Stimulated activated naive B cell treated with anti-CD40 and anti-IgM and Interleukin-4, amounts not matched to agents 10 μg/mL and 1 μg/mL and 100 μg/mL, for 72 hours (primary cell): ENCODE results near the gene ATP6V1G1.
A peak's percentile ranks its signal among the peaks of the same experiment; 100 is the strongest.

ENCODE experiments used
- ATAC-seq, 2 donors: fragments of 150-1000 bp; cut with Tn5 transposase; replicated peaks; 2 replicates each; pipeline ENCODE4 v1.10.0; 2021; ENCODE audit warnings: moderate library complexity in 1 of 2
- DNase-seq: peaks from one replicate; pipeline ENCODE4 v3.0.0; 2021
- H3K27ac Mint-ChIP-seq: one replicate; pipeline ENCODE4 v1.8.0; 2022; ENCODE audit warnings: mild to moderate bottlenecking, mixed read lengths
- H3K27me3 Mint-ChIP-seq, 2 donors: one replicate each; pipeline ENCODE4 v1.8.0; 2022; ENCODE audit warnings: mixed read lengths in 2 of 2
- H3K36me3 Mint-ChIP-seq, 2 donors: one replicate each; pipeline ENCODE4 v1.8.0; 2022; ENCODE audit warnings: mixed read lengths in 2 of 2, mild to moderate bottlenecking in 1 of 2
- H3K4me1 Mint-ChIP-seq, 2 donors: one replicate each; pipeline ENCODE4 v1.8.0; 2022; ENCODE audit warnings: mixed read lengths in 2 of 2, mild to moderate bottlenecking in 1 of 2
- H3K4me3 Mint-ChIP-seq, 2 donors: one replicate each; pipeline ENCODE4 v1.8.0; 2022; ENCODE audit warnings: mild to moderate bottlenecking in 2 of 2, mixed read lengths in 2 of 2, moderate library complexity in 1 of 2
- H3K9me3 Mint-ChIP-seq, 2 donors: one replicate each; pipeline ENCODE4 v1.8.0; 2022; ENCODE audit warnings: mixed read lengths in 2 of 2, mild to moderate bottlenecking in 1 of 2

The ATP6V1G1 gene

DNA sequence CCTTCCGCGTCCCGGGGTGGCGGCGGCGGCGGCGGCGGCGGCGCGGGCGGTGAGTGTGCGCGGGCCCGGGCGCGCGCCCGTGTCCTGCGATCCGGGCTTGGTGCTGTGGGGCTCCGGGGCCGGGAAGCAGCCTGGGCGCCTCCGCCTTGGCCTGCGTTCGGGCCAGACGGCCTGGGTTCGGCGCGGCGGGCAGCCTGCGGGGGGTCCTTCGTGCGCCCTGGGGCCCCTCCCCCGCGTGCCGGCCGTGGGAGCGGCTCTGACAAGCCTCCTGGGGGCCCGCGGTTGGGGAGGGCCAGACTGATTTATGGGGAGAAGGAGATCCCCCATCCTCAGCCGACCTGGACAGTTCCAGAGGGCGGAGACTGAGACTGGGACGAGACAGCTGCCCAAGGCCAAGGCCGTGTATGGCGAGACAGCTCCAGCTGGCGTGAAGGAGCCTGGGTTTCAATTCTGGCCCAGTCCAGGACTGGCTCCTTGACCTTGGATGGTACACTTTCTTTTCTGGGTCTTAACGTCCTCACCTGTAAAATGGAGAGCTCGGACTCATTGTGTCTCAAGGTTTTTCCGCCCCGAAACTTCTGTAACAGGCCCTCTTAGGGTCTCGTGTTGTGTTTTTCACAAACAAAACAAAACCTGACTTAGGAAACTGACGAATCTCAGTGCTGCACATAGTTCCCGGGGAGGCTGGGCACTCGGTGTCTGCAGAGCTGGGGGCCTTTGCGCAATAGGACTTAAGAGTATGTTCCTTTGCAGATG, 24.1 kb downstream of the ATP6V1G1 start:
- Mint-ChIP-seq H3K36me3 (peaks cover 13 to 39% of the 10 kb centered on the region in 2 donors), H3K4me3 (peak overlapping the region; percentile 88 to 89), H3K9me3 (peaks cover 0 to 2% of the 10 kb centered on the region in 2 donors), H3K27me3 (no peaks in the 10 kb centered on the region), H3K4me1 (peaks cover 60 to 91% of the 10 kb centered on the region in 2 donors), H3K27ac (peak overlapping the region; percentile 88)
- ATAC-seq (peak; percentile 43 to 57), DNase-seq (peak; percentile 32)

DNA sequence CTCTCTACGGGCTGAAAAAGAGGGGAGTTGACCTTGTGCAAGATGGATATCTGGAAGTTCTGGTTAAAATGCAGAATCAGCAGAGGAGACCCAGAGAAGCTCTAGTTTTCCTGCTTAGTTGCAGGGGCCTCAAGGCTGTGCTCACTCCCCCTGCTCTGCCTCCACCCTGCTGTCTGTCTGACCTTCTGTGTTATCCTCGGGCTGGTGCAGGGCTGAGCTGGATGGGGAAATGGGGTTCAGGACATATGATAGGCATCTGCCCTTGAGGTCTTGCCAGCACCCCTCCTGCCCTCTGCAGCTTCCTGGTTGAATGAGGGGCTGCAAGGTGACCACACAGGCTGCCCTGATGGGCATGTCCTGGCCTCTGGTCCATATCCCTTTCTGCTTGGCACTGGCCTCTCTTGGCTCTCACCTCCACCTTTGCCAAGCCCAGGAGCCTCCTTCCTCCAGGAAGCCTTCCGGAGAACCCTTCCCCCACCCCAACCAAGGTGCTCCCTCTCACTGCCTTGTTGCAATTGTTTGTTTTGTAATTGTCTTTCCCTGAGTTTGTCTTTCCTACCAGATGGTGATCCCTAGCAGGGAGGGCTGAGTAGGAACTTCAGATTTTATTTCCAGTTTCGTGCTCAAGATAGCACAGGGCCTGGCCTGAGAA, 24.8 kb downstream of the ATP6V1G1 start:
- Mint-ChIP-seq H3K9me3 (peaks cover 0 to 2% of the 10 kb centered on the region in 2 donors), H3K36me3 (peaks cover 20 to 45% of the 10 kb centered on the region in 2 donors), H3K27me3 (no peaks in the 10 kb centered on the region), H3K27ac (peak overlapping the region; percentile 88), H3K4me3 (peak overlapping the region; percentile 88 to 89), H3K4me1 (peaks cover 61 to 91% of the 10 kb centered on the region in 2 donors)
- no peak for ATAC-seq
- no peak for DNase-seq

DNA sequence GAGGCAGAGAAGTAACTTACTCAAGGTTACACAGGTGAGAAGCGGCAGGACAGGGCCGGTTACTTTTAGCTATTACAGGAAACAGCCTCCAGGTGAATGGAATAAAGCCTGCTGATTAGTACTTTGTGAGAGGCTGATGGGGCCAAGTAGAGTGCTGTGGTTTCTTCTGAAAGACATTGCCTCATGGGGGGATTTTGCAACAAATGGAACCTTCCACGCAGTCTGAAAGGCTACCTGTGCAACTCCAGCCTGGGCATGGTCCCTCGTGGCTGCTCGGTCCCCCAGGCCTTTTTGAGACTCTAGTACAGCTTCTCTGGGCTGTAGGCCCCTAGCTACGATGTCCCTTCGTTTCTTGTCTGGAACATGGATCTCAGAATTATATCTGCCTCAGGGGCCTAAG, 25.5 kb downstream of the ATP6V1G1 start:
- Mint-ChIP-seq H3K9me3 (peaks cover 0 to 2% of the 10 kb centered on the region in 2 donors), H3K4me1 (peaks cover 55 to 87% of the 10 kb centered on the region in 2 donors), H3K4me3 (peak overlapping the region; percentile 88 to 89), H3K36me3 (peaks cover 20 to 47% of the 10 kb centered on the region in 2 donors), H3K27me3 (no peaks in the 10 kb centered on the region), H3K27ac (peak overlapping the region; percentile 88)
- DNase-seq, result no peak
- peak in 1 of 2 donors; percentile 11 for ATAC-seq

GRCh38 chr9:114613919-114614318, 26.4 kb downstream of the ATP6V1G1 start:
- Mint-ChIP-seq H3K4me3 (no peak overlapping the region), H3K36me3 (peaks cover 23 to 46% of the 10 kb centered on the region in 2 donors), H3K9me3 (peaks cover 0 to 2% of the 10 kb centered on the region in 2 donors), H3K27me3 (no peaks in the 10 kb centered on the region), H3K4me1 (peaks cover 51 to 86% of the 10 kb centered on the region in 2 donors), H3K27ac (peak overlapping the region; percentile 88)
- ATAC-seq (no peak), DNase-seq (no peak)

GRCh38 chr9:114614373-114614772, 26.8 kb downstream of the ATP6V1G1 start:
- no peaks in the 10 kb centered on the region for H3K27me3 Mint-ChIP-seq
- H3K27ac Mint-ChIP-seq, result peak overlapping the region; percentile 77
- peaks cover 25 to 49% of the 10 kb centered on the region in 2 donors for H3K36me3 Mint-ChIP-seq
- H3K9me3 Mint-ChIP-seq, result peaks cover 0 to 2% of the 10 kb centered on the region in 2 donors
- DNase-seq (no peak), ATAC-seq (no peak)
- H3K4me1 Mint-ChIP-seq, result peaks cover 53 to 87% of the 10 kb centered on the region in 2 donors
- H3K4me3 Mint-ChIP-seq, result no peak overlapping the region

DNA sequence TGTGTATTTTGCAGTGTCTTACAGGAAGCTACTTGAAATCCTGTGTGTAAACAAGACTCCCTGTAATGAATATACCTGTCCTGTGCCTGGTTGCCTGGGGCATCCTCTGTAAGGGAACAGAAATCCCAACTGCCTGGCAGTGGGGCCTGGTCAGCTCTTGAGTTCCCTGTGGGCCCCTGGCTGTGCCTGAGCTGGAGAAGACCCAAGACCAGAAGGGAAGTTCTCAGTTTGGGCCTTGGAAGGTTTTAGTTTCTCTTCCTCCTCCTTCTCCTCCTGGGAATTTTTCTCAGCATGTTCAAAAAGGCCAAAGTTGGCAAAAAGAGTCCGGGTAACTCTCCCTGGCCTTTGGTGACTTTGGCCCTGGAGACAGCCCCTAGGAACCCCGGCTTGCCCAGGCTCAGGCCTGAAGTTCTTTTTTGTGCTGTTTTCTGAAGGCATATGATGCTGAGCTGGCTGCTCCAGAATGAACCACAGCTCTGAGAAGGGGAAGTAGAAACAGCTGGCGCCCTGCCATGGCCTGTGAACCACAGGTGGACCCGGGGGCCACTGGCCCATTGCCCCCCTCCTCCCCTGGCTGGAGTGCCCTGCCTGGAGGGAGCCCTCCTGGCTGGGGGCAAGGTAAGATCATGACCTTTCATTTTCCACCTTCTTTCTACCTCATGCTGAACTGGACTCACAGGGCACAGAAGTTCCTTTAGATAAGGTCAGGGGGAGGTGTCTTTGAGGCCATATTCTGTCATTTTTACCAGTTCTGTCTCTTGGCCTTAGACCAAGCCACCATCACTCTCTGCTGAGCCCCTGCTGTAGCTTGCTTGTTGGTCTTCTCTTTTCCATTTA, 29.3 kb downstream of the ATP6V1G1 start:
- Mint-ChIP-seq H3K9me3 (peaks cover 0 to 2% of the 10 kb centered on the region in 2 donors), H3K4me1 (peaks cover 55 to 87% of the 10 kb centered on the region in 2 donors), H3K27me3 (no peaks in the 10 kb centered on the region), H3K36me3 (peaks cover 32 to 62% of the 10 kb centered on the region in 2 donors), H3K27ac (peak overlapping the region; percentile 99), H3K4me3 (peak overlapping the region; percentile 66 to 76)
- ATAC-seq (peak; percentile 82 to 89), DNase-seq (peak; percentile 77)

GRCh38 chr9:114619191-114619761, 31.7 kb downstream of the ATP6V1G1 start:
- Mint-ChIP-seq H3K27me3 (no peaks in the 10 kb centered on the region), H3K9me3 (peaks cover 0 to 2% of the 10 kb centered on the region in 2 donors), H3K27ac (peak overlapping the region; percentile 97), H3K4me3 (peak overlapping the region; percentile 75 to 83), H3K4me1 (peaks cover 38 to 66% of the 10 kb centered on the region in 2 donors), H3K36me3 (peaks cover 40 to 64% of the 10 kb centered on the region in 2 donors)
- peak; percentile 28 for DNase-seq
- ATAC-seq, result peak; percentile 22 to 41

GRCh38 chr9:114621561-114621960, 34.0 kb downstream of the ATP6V1G1 start:
- peaks cover 41 to 58% of the 10 kb centered on the region in 2 donors for H3K36me3 Mint-ChIP-seq
- no peak overlapping the region for H3K4me3 Mint-ChIP-seq
- no peak for DNase-seq
- no peaks in the 10 kb centered on the region for H3K9me3 Mint-ChIP-seq
- no peak for ATAC-seq
- peaks cover 29 to 48% of the 10 kb centered on the region in 2 donors for H3K4me1 Mint-ChIP-seq
- peak overlapping the region; percentile 10 for H3K27ac Mint-ChIP-seq
- H3K27me3 Mint-ChIP-seq, result no peaks in the 10 kb centered on the region

- H3K9me3 Mint-ChIP-seq, result no peaks in the 10 kb centered on the region
- H3K27me3 Mint-ChIP-seq, result no peaks in the 10 kb centered on the region
- H3K4me1 Mint-ChIP-seq, result peaks cover 23 to 43% of the 10 kb centered on the region in 2 donors
- ATAC-seq, result no peak
- no peak overlapping the region for H3K4me3 Mint-ChIP-seq
- no peak for DNase-seq
- no peak overlapping the region for H3K27ac Mint-ChIP-seq
- peaks cover 41 to 58% of the 10 kb centered on the region in 2 donors for H3K36me3 Mint-ChIP-seq
Measured at GRCh38 chr9:114621975-114622609, 34.5 kb downstream of the ATP6V1G1 start.

DNA sequence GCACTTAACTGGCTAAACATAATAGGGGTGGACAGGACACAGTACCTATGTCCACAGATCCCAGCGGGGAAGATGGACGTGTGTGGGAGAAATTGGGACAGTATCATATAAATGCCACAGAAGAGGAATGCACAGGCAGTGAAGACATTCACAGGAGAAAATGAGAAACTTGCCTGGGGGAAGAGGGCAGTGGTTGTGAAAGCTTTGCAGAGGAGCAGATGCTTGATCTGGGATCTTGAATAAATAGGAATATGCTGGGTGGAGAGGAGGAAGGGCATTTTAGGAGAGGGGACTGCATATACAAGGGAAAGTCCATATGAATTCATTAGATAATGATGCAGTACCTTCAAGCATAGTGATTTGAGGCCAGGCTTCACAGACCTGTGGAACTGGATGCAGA, 37.1 kb downstream of the ATP6V1G1 start:
- H3K4me1 Mint-ChIP-seq, result peaks cover 13 to 22% of the 10 kb centered on the region in 2 donors
- no peaks in the 10 kb centered on the region for H3K27me3 Mint-ChIP-seq
- no peaks in the 10 kb centered on the region for H3K9me3 Mint-ChIP-seq
- ATAC-seq (no peak), DNase-seq (no peak)
- H3K4me3 Mint-ChIP-seq, result no peak overlapping the region
- H3K27ac Mint-ChIP-seq, result no peak overlapping the region
- peaks cover 47 to 57% of the 10 kb centered on the region in 2 donors for H3K36me3 Mint-ChIP-seq

GRCh38 chr9:114626415-114627020, 38.9 kb downstream of the ATP6V1G1 start:
- Mint-ChIP-seq H3K36me3 (peaks cover 48 to 64% of the 10 kb centered on the region in 2 donors), H3K27ac (no peak overlapping the region), H3K27me3 (no peaks in the 10 kb centered on the region), H3K4me3 (no peak overlapping the region), H3K4me1 (peaks cover 8 to 12% of the 10 kb centered on the region in 2 donors), H3K9me3 (no peaks in the 10 kb centered on the region)
- DNase-seq (no peak), ATAC-seq (no peak)

DNA sequence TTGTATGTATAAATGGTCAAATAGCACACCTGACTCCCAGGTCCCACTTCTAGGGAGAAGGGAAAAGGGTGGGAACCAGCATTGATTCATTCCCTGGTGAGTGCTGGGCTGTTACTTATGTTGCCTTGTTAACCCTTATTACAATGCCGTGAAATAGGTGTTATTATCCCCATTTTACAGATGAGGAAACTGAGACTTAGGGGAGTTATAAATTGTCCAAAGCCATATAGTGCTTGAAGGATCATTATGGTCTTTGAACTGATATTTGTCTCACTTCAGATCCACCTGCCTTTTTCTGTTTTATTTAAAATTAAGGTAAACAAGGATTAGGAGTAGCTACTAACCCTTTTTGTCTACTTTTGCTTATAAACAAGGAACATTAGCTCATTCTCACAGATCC, 40.0 kb downstream of the ATP6V1G1 start:
- DNase-seq (no peak), ATAC-seq (no peak)
- peaks cover 41 to 63% of the 10 kb centered on the region in 2 donors for H3K36me3 Mint-ChIP-seq
- no peaks in the 10 kb centered on the region for H3K27me3 Mint-ChIP-seq
- H3K9me3 Mint-ChIP-seq, result no peaks in the 10 kb centered on the region
- peaks cover 3 to 5% of the 10 kb centered on the region in 2 donors for H3K4me1 Mint-ChIP-seq
- no peak overlapping the region for H3K4me3 Mint-ChIP-seq
- H3K27ac Mint-ChIP-seq, result no peak overlapping the region

DNA sequence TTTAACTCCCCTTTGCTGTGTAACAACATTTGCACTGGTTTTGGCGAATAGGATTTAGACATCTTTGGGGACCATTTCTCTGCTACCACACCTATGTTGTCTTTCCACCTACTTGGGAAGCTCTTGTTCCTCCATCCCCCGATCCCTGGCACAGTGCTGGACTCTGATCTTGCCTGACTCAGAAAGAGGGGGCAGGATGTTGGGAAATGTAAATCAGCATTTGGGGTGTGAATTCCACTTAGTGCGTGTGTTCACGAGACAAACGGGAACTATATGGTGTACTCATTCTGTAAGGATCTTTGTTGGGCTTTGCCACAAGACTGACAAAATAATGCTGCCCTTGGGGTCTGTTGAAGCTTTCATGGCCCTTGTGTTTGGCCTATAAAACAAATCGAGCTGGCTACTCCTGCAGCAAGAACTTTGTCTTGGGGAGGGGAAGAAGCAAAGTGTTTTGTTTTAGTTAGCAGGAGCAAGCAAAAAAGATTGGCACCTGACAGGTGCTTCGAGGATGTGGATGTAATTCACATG, 42.1 kb downstream of the ATP6V1G1 start:
- peaks cover 2 to 3% of the 10 kb centered on the region in 2 donors for H3K4me1 Mint-ChIP-seq
- DNase-seq (no peak), ATAC-seq (no peak)
- peak overlapping the region; percentile 2 for H3K27ac Mint-ChIP-seq
- no peak overlapping the region for H3K4me3 Mint-ChIP-seq
- no peaks in the 10 kb centered on the region for H3K27me3 Mint-ChIP-seq
- no peaks in the 10 kb centered on the region for H3K9me3 Mint-ChIP-seq
- peaks cover 42 to 69% of the 10 kb centered on the region in 2 donors for H3K36me3 Mint-ChIP-seq
